KMS-11 (cell line): ENCODE data around the gene FER.

Source experiments
- H2AFZ ChIP-seq: fragments of 200-600 bp; sonication (generic); 2 replicates; pipeline ENCODE4 v1.6.1; 2016; ENCODE audit warnings: antibody characterized with exemption, mixed run types, low read depth
- H3K27ac ChIP-seq: fragments of 200-600 bp; sonication (generic); 2 replicates; pipeline ENCODE4 v1.6.1; 2016; ENCODE audit warnings: mild to moderate bottlenecking, mixed run types
- H3K27me3 ChIP-seq: fragments of 200-600 bp; sonication (generic); 2 replicates; pipeline ENCODE4 v1.6.1; 2017; ENCODE audit warnings: mild to moderate bottlenecking, low read depth, mixed run types, moderate library complexity; ENCODE audit not compliant: insufficient read depth
- H3K36me3 ChIP-seq: fragments of 200-600 bp; sonication (generic); 2 replicates; pipeline ENCODE4 v1.6.1; 2017; ENCODE audit warnings: mild to moderate bottlenecking, mixed run types; ENCODE audit not compliant: insufficient read depth
- H3K4me1 ChIP-seq: fragments of 200-600 bp; sonication (generic); 2 replicates; pipeline ENCODE4 v1.6.1; 2016; ENCODE audit warnings: mild to moderate bottlenecking, low read depth, mixed run types; ENCODE audit not compliant: poor library complexity, severe bottlenecking
- H3K4me2 ChIP-seq: fragments of 200-600 bp; sonication (generic); 2 replicates; pipeline ENCODE4 v1.7.0; 2016; ENCODE audit warnings: mild to moderate bottlenecking, mixed run types
- H3K4me3 ChIP-seq: fragments of 200-600 bp; sonication (generic); IDR thresholded peaks from 2 replicates; pipeline ENCODE4 v1.6.1; 2017; ENCODE audit warnings: low read depth, low read length, mixed read lengths; ENCODE audit not compliant: insufficient read depth
- H3K79me2 ChIP-seq: fragments of 200-600 bp; sonication (generic); 2 replicates; pipeline ENCODE4 v1.6.1; 2016; ENCODE audit warnings: low read depth, mixed run types; ENCODE audit not compliant: insufficient read depth
- H3K9ac ChIP-seq: fragments of 200-600 bp; sonication (generic); 2 replicates; pipeline ENCODE4 v1.6.1; 2016; ENCODE audit warnings: mild to moderate bottlenecking, mixed run types
- H4K20me1 ChIP-seq: fragments of 200-600 bp; sonication (generic); 2 replicates; pipeline ENCODE4 v1.6.1; 2016; ENCODE audit warnings: mild to moderate bottlenecking, mixed run types; ENCODE audit not compliant: insufficient read depth
- CTCF ChIP-seq: fragments of 200-600 bp; sonication (generic); conservative IDR thresholded peaks from 2 replicates; pipeline ENCODE4 v1.6.1; 2017; ENCODE audit warnings: low read depth, mild to moderate bottlenecking, antibody characterized with exemption, low read length, moderate library complexity, mixed read lengths

Gene FER

GRCh38 chr5:108726446-108727235 is 21.1 kb upstream of the FER start:
- Histone ChIP-seq H3K4me1 (peaks cover 16% of the 10 kb centered on the region), H3K27ac (no peak overlapping the region), H2AFZ (peak overlapping the region; percentile 71; the same call in 1 of the 2 replicates), H3K27me3 (no peaks in the 10 kb centered on the region), H3K79me2 (no peaks in the 10 kb centered on the region), H4K20me1 (no peaks in the 10 kb centered on the region), H3K9ac (no peak overlapping the region), H3K4me3 (no peak overlapping the region), H3K4me2 (no peak overlapping the region), H3K36me3 (no peaks in the 10 kb centered on the region)
- TF ChIP-seq CTCF: no peak

GRCh38 chr5:108727236-108727650 is 20.5 kb upstream of the FER start:
- H2AFZ ChIP-seq: peak overlapping the region; percentile 71
- no peak overlapping the region for H3K27ac ChIP-seq
- no peaks in the 10 kb centered on the region for H3K27me3 ChIP-seq
- H3K79me2 ChIP-seq: no peaks in the 10 kb centered on the region
- TF ChIP-seq CTCF: no peak
- H3K4me1 ChIP-seq: peaks cover 16% of the 10 kb centered on the region
- peak overlapping the region; percentile 85 for H3K4me2 ChIP-seq
- no peak overlapping the region for H3K9ac ChIP-seq
- H3K36me3 ChIP-seq: no peaks in the 10 kb centered on the region
- no peak overlapping the region for H3K4me3 ChIP-seq
- H4K20me1 ChIP-seq: no peaks in the 10 kb centered on the region

GRCh38 chr5:108727651-108728565 is 19.8 kb upstream of the FER start:
- H3K36me3 ChIP-seq: no peaks in the 10 kb centered on the region
- peak overlapping the region; percentile 71 for H2AFZ ChIP-seq
- peaks cover 16% of the 10 kb centered on the region for H3K4me1 ChIP-seq
- no peak for TF ChIP-seq CTCF
- H3K4me3 ChIP-seq: no peak overlapping the region
- peak overlapping the region; percentile 15 for H3K27ac ChIP-seq
- peak overlapping the region; percentile 85 for H3K4me2 ChIP-seq
- no peaks in the 10 kb centered on the region for H3K27me3 ChIP-seq
- H3K9ac ChIP-seq: peak overlapping the region; percentile 80
- no peaks in the 10 kb centered on the region for H3K79me2 ChIP-seq
- H4K20me1 ChIP-seq: no peaks in the 10 kb centered on the region

- no peak for TF ChIP-seq CTCF
- peaks cover 16% of the 10 kb centered on the region for H3K4me1 ChIP-seq
- H3K9ac ChIP-seq: peak overlapping the region; percentile 80; the same call in 1 of the 2 replicates
- H3K27me3 ChIP-seq: no peaks in the 10 kb centered on the region
- no peaks in the 10 kb centered on the region for H3K79me2 ChIP-seq
- peak overlapping the region; percentile 71 for H2AFZ ChIP-seq
- peak overlapping the region; percentile 85 for H3K4me2 ChIP-seq
- no peak overlapping the region for H3K4me3 ChIP-seq
- no peaks in the 10 kb centered on the region for H3K36me3 ChIP-seq
- H4K20me1 ChIP-seq: no peaks in the 10 kb centered on the region
- H3K27ac ChIP-seq: peak overlapping the region; percentile 15; the same call in 1 of the 2 replicates
Observed at GRCh38 chr5:108728566-108729241, 19.0 kb upstream of the FER start.
